Left lung (tissue), 10 donors: ENCODE results near the gene ADAMTS17. TPM values are rescaled to one million over a fixed set of nuclear protein-coding genes. Genes with fewer than 3 reads are reported as not detected.

Source experiments
- ATAC-seq: fragments of 200-7000 bp; cut with Tn5 transposase; one replicate; pipeline ENCODE4 v1.9.1; 2020; ENCODE audit warnings: moderate library complexity
- DNase-seq, 4 donors: peaks; one replicate each; pipeline ENCODE4 v3.0.0-alpha.2; 2013 to 2020
- H3K27ac ChIP-seq, 2 donors: fragments of 200-600 bp; sonication (generic) in 1 of 2; one replicate each; pipeline versions ENCODE4 v1.5.0 to v1.8.0; 2020 to 2021
- H3K27me3 ChIP-seq, 2 donors: fragments of 200-600 bp; sonication (generic) in 1 of 2; one replicate each; pipeline versions ENCODE4 v1.5.0 to v1.8.0; 2020 to 2021
- H3K36me3 ChIP-seq, 2 donors: fragments of 200-600 bp; sonication (generic) in 1 of 2; one replicate each; pipeline versions ENCODE4 v1.5.0 to v1.8.0; 2020 to 2021
- H3K4me1 ChIP-seq, 2 donors: fragments of 200-600 bp; one replicate each; pipeline ENCODE4 v1.8.0; 2021
- H3K4me3 ChIP-seq, 2 donors: fragments of 200-600 bp; sonication (generic) in 1 of 2; one replicate each; pipeline versions ENCODE4 v1.5.0 to v1.8.0; 2020 to 2021; ENCODE audit warnings: mild to moderate bottlenecking in 1 of 2
- H3K9me3 ChIP-seq, 2 donors: fragments of 200-600 bp; sonication (generic) in 1 of 2; one replicate each; pipeline versions ENCODE4 v1.5.0 to v1.8.0; 2020 to 2021
- CTCF ChIP-seq, 2 donors: fragments of 200-600 bp; sonication (generic) in 1 of 2; IDR thresholded peaks; one replicate each; pipeline versions ENCODE4 v1.5.0 to v1.8.0; 2021; ENCODE audit warnings: antibody characterized with exemption in 2 of 2
- intact Hi-C, 2 donors: fragments of 100-400 bp; cut with DNase I; formaldehyde crosslinking; loops; one replicate each; pipeline versions ENCODE4 v1.11.2 to v1.14.2; 2022
- polyA plus RNA-seq, 6 donors: library from polyadenylated mRNA; unstranded; fragments of 120-200 nt; gene quantifications; one replicate each; pipeline ENCODE4 v1.2.1, GENCODE V29; 2013; ENCODE audit not compliant: insufficient read length in 6 of 6
- total RNA-seq, 2 donors: library from RNA; stranded (reverse); fragmentation: NEBNext Ultra II Directional; extraction: Animal tissue kit (Norgen Biotek cat#: 25700); gene quantifications; one replicate each; pipeline ENCODE4 v1.2.1, GENCODE V29; 2021
- donor health status: DM: no; HTN: yes; CAD: no.
- donor health status: DM: no; HTN: no; CAD: no.

ADAMTS17 gene
- total and polyA plus RNA-seq, 8 donors: 2.0 to 3.9 (median 3.4) TPM

DNA sequence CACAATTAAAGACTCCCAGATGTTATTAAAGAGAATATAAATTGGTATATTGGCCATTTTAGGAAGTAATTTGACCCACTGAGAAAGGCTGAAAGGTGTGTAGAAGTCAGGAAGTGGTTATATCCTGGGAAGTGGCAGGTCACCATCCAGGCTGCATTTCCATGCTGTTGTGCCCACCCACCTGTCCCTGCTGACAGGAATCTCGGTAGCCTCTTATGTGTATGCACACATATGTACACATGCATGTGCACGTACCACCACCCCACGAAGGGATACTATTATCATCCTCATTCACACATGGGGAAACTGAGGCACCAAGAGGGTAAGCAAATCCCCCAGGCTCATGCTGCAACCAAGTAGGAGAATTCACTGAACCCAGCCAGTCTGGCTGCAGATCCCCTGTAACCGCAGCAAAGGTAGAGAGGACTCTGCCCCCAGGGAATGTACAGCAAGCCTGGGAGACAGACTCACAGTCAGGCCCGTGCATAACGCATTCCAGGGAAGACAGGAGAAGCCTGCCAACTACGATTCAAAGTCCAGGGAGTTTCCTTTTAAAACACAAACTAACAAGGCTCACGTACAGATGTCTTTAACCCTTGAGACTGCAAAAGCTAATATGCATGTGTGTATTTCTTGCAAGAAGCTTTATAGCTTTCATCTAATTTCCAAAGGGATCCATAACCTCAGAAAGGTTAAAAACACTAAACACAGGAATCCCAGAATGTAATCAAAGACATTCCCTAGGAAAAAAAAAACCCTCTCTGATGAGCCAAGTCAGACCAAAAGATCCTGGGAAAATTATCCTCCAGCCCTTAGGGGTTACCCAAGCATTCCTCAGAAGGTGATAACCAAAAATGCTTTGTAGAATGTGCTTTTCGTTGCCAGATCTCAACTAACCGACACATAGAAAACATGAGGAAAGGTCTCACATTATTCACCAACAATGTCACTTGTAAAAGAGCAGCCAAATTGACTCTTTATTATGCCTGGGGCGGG, 129.6 kb downstream of the ADAMTS17 start:
- ATAC-seq: no peak
- intact Hi-C loops: no loop called here
- no peaks in the 10 kb centered on the region for H3K36me3 ChIP-seq
- no peaks in the 10 kb centered on the region for H3K4me1 ChIP-seq
- peak in 2 of 4 donors; percentile 10 to 17 for DNase-seq
- no peak overlapping the region for H3K4me3 ChIP-seq
- no peaks in the 10 kb centered on the region for H3K9me3 ChIP-seq
- no peaks in the 10 kb centered on the region for H3K27me3 ChIP-seq
- H3K27ac ChIP-seq: no peak overlapping the region
- no peak for TF ChIP-seq CTCF (IDR thresholded peaks at IDR 0.05)

DNA sequence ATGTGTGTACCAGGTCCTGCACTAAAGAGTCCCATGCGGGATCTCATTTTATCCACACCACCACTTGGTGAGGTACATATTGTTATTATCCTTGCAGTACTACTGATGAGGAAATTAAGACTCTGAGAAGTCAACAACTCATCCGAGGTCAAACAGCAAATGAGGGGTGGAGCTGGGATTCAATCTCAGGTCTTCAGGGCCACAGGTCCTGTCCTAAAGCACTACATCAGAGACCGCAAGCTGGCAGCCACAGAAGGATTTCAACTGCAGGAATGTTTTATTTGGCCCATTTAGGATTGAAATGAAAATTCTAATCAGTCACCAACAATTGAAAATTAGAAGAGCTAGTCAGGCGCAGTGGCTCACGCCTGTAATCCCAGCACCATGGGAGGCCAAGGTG, 131.4 kb downstream of the ADAMTS17 start:
- ATAC-seq (no peak), DNase-seq (peak in 1 of 4 donors; percentile 12)
- no peak overlapping the region for H3K4me3 ChIP-seq
- intact Hi-C loops: no loop called here
- TF ChIP-seq CTCF (IDR thresholded peaks at IDR 0.05): no peak
- H3K36me3 ChIP-seq: no peaks in the 10 kb centered on the region
- no peaks in the 10 kb centered on the region for H3K9me3 ChIP-seq
- H3K27ac ChIP-seq: no peak overlapping the region
- no peaks in the 10 kb centered on the region for H3K4me1 ChIP-seq
- no peaks in the 10 kb centered on the region for H3K27me3 ChIP-seq

DNA sequence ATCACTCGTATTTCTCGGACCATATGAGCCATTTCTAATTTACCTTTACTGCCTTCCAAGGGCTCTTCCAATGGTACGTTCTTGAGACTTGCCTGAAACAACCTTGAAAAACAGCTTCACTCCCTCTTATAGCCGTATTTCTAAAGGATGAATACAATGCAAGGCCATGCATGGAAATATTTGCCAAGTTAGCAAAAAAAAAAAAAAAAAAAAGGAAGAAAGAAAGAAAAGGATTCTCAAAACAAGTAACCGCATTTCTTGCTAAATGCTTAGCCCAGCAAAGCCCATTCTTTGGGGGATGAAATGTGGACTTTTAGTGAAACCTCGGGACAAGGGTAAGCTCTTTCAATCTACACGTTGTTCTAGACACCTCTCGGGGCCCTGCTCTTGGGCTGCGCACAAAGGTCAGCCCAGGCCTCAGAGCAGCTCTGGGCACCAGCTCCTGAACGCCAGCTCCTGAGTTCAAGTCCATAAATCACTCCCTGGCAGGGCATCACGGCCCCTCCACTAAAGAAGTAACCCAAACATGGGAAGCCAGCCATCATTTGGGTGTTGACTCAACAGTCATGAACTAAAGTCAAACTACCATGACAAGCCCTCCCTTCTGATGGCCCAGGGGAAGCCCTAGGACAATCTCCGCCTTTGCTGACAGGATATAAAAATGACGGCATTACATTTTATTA, 132.7 kb downstream of the ADAMTS17 start:
- ATAC-seq (no peak), DNase-seq (peak in 1 of 4 donors; percentile 2)
- Histone ChIP-seq H3K27me3 (no peaks in the 10 kb centered on the region), H3K4me1 (no peaks in the 10 kb centered on the region), H3K4me3 (no peak overlapping the region), H3K36me3 (no peaks in the 10 kb centered on the region), H3K27ac (no peak overlapping the region), H3K9me3 (no peaks in the 10 kb centered on the region)
- no peak for TF ChIP-seq CTCF (IDR thresholded peaks at IDR 0.05)
- intact Hi-C loops: no loop called here

DNA sequence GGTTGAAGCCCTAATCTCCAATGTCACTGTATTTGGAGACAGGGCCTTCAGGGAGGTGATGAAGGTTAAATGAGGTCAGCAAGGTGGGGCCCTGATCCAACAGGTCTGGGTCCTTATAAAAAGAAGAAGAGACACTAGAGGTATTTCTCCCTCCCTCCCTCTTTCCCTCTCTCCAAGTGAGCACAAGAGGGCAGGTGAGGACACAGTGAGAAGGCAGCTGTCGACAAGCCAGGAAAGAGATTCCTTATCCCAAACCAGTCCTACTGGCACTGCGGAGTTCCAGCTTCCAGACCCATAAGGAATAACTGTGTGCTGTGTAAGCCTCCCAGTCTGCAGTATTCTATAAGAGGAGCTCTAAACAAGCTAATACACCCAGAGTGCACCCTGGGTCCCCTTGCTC, 134.7 kb downstream of the ADAMTS17 start:
- intact Hi-C loops: no loop called here
- Histone ChIP-seq H3K27ac (no peak overlapping the region), H3K36me3 (no peaks in the 10 kb centered on the region), H3K27me3 (peaks cover 0 to under 1% of the 10 kb centered on the region in 2 donors), H3K4me1 (no peaks in the 10 kb centered on the region), H3K4me3 (no peak overlapping the region), H3K9me3 (no peaks in the 10 kb centered on the region)
- ATAC-seq: no peak
- DNase-seq: no peak
- TF ChIP-seq CTCF (IDR thresholded peaks at IDR 0.05): no peak

- Histone ChIP-seq H3K9me3 (no peaks in the 10 kb centered on the region), H3K36me3 (no peaks in the 10 kb centered on the region), H3K27me3 (peaks cover 0 to 4% of the 10 kb centered on the region in 2 donors), H3K4me1 (no peaks in the 10 kb centered on the region), H3K4me3 (no peak overlapping the region), H3K27ac (no peak overlapping the region)
- intact Hi-C loops: no loop called here
- TF ChIP-seq CTCF (IDR thresholded peaks at IDR 0.05): no peak
- DNase-seq: no peak
- ATAC-seq: no peak
Measured at GRCh38 chr15:100206643-100207042, 135.1 kb downstream of the ADAMTS17 start.
